Upper lobe of right lung (tissue), 1 donor: Measurements from ENCODE around the gene EDN2. TPM values are rescaled to one million over a fixed set of nuclear protein-coding genes. Genes with fewer than 3 reads are reported as not detected.

Experiments used
- ATAC-seq: fragments of 200-7000 bp; cut with Tn5 transposase; one replicate; pipeline ENCODE4 v1.9.1; 2020; ENCODE audit warnings: mild to moderate bottlenecking, moderate library complexity
- DNase-seq: peaks from one replicate; pipeline ENCODE4 v3.0.0-alpha.2; 2020
- H3K27ac ChIP-seq: fragments of 200-600 bp; one replicate; pipeline ENCODE4 v1.8.0; 2022
- H3K27me3 ChIP-seq: fragments of 200-600 bp; one replicate; pipeline ENCODE4 v1.8.0; 2022; ENCODE audit warnings: mild to moderate bottlenecking
- H3K36me3 ChIP-seq: fragments of 200-600 bp; one replicate; pipeline ENCODE4 v1.8.0; 2022
- H3K4me1 ChIP-seq: fragments of 200-600 bp; one replicate; pipeline ENCODE4 v1.8.0; 2022
- H3K4me3 ChIP-seq: fragments of 200-600 bp; one replicate; pipeline ENCODE4 v1.8.0; 2022; ENCODE audit warnings: mild to moderate bottlenecking
- H3K9me3 ChIP-seq: fragments of 200-600 bp; one replicate; pipeline ENCODE4 v1.8.0; 2022
- intact Hi-C: fragments of 100-400 bp; cut with DNase I; formaldehyde crosslinking; loops from one replicate; pipeline ENCODE4 v1.11.0; 2022
- total RNA-seq: library from RNA; stranded (reverse); fragmentation: NEBNext Ultra II Directional; extraction: Animal tissue kit (Norgen Biotek cat#: 25700); gene quantifications from one replicate; pipeline ENCODE4 v1.2.1, GENCODE V29; 2021
- TF ChIP-seq, protein P1 (sequence below): fragments of 200-600 bp; IDR thresholded peaks from one replicate; pipeline ENCODE4 v1.8.0; 2022; ENCODE audit warnings: antibody characterized with exemption
- donor health status: DM: no; HTN: yes; CAD: no; lungs with severe emphysema.

EDN2 gene
- total RNA-seq, 1 donor from 2014 or later = not detected

DNA sequence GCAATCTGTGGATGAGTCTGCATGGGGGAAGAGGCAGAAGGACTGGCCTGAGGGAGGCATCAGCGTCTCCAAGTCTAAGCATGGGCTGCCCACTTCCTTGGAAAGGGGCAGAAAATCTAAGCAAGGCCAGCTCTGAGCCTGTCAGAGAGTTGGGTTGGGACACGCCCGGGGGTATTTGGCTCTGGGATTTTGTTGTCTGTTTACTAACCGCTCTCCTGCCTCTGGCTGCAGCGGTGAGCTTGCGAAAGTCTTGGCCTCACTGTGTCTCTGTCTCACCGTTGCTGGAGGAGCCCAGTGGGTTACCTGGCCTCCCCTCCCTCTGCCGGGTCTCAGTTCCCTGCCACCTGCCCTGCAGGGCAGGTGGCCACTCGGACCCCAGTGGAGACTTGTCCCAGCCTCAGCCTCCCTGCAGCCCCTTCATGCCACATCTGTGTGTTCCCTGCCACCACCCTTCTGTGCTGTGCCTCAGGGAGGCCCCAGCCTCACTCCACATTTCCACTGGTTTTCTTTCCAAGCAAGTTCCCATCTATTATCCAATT is 33.7 kb downstream of the EDN2 start:
- DNase-seq = no peak
- Histone ChIP-seq H3K36me3 (no peaks in the 10 kb centered on the region), H3K27ac (no peak overlapping the region), H3K9me3 (no peaks in the 10 kb centered on the region), H3K27me3 (no peaks in the 10 kb centered on the region), H3K4me3 (no peak overlapping the region), H3K4me1 (no peaks in the 10 kb centered on the region)
- intact Hi-C loops = no loop called here
- ATAC-seq = no peak
- TF ChIP-seq, protein P1, sequence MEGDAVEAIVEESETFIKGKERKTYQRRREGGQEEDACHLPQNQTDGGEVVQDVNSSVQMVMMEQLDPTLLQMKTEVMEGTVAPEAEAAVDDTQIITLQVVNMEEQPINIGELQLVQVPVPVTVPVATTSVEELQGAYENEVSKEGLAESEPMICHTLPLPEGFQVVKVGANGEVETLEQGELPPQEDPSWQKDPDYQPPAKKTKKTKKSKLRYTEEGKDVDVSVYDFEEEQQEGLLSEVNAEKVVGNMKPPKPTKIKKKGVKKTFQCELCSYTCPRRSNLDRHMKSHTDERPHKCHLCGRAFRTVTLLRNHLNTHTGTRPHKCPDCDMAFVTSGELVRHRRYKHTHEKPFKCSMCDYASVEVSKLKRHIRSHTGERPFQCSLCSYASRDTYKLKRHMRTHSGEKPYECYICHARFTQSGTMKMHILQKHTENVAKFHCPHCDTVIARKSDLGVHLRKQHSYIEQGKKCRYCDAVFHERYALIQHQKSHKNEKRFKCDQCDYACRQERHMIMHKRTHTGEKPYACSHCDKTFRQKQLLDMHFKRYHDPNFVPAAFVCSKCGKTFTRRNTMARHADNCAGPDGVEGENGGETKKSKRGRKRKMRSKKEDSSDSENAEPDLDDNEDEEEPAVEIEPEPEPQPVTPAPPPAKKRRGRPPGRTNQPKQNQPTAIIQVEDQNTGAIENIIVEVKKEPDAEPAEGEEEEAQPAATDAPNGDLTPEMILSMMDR = no peak

DNA sequence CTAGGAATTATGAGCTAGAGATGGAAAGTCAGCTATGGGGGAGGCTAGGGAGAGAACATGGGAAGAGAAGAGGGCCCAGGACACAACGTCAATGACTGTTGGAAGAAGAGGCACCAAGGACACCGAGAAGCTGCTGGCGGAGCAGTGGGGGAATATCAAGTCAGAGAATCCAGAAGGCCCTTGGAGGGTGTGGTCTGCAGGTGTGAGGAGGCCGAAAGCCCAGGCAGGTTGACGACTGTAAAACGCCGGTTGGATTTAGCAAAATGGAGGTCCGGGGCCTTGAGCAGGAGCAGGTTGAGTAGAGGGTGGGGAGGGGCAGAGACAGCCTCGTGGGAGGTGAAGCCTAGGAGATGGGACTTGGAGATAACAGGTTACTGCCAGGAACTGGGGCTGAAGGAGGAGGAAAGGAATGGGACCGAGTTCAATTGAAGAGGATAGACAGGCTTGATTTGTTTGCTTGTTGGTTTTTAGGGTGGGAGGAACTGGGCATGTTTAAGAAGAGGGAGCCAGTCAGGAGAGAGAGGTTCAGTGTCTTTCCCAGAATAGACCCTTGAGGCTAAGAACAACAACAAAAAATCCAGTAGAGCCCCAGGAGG is 35.1 kb downstream of the EDN2 start:
- Histone ChIP-seq H3K27me3 (no peaks in the 10 kb centered on the region), H3K9me3 (peaks cover 3% of the 10 kb centered on the region), H3K27ac (no peak overlapping the region), H3K4me1 (no peaks in the 10 kb centered on the region), H3K4me3 (no peak overlapping the region), H3K36me3 (no peaks in the 10 kb centered on the region)
- TF ChIP-seq, protein P1 = no peak
- intact Hi-C loops = no loop called here
- DNase-seq = no peak
- no peak for ATAC-seq

DNA sequence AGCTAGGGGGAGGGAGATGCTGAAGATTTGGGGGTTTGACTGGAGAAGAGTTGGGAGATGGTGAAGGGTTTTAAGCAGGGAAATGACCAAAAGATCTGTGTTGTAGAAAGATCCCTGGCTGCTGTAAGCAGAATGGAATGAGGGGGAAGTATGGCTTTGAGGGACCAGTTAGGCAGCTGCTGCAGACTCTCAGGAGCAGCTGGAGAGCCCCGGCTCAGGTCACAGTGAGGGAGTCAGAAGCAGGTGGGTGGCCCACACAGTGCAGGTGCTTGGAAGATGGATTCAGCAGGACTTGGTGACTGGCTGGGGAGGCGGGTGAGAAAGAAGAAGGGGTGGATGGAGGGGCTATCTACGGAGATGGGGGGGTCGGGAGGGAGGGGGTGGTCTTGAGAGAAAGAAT is 35.7 kb downstream of the EDN2 start:
- H3K27ac ChIP-seq = no peak overlapping the region
- H3K4me1 ChIP-seq = no peaks in the 10 kb centered on the region
- H3K36me3 ChIP-seq = no peaks in the 10 kb centered on the region
- intact Hi-C loops = no loop called here
- ATAC-seq = no peak
- no peak overlapping the region for H3K4me3 ChIP-seq
- H3K27me3 ChIP-seq = no peaks in the 10 kb centered on the region
- TF ChIP-seq, protein P1 = no peak
- peaks cover 6% of the 10 kb centered on the region for H3K9me3 ChIP-seq
- no peak for DNase-seq

DNA sequence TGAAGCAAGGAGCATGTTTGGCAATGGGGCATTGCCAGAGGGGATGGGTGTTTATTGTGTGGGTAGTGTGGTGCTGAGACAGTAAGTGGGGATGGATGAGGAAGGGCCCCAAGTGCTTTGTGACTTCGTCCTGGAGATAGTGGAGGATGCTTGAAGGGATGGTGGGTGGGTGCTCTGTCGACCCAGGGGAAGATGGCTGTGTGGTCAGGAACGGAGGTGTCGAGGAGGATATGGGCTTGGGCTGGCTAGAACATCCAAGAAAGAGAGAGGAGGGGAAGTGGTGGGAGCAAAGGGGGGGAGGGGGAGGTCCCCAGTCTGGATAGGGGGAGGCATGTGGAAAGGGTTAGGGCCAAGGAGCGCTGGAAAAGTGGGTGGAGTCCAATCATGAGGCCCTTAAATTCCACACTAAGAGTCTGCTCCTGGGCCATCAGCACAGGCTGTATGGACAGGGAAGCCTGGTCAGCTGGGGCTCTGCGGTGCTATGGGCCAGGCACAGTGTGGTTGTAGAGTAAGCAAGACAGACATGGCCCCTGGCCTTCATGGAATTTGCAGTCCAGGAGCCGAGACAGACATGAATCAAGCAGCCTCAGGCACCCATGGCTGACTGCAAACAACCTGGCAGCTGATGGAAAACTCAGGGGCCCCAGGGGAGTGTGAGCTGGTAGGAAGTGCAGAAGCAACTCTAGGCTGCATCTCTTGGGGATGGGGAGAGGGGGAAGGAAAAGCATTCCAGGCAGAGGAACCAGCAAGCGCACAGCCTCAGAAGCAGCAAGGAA is 36.3 kb downstream of the EDN2 start:
- Histone ChIP-seq H3K27ac (no peak overlapping the region), H3K4me3 (no peak overlapping the region), H3K9me3 (peaks cover 6% of the 10 kb centered on the region), H3K36me3 (no peaks in the 10 kb centered on the region), H3K4me1 (no peaks in the 10 kb centered on the region), H3K27me3 (no peaks in the 10 kb centered on the region)
- TF ChIP-seq, protein P1 = no peak
- intact Hi-C loops = no loop called here
- ATAC-seq (no peak), DNase-seq (no peak)

DNA sequence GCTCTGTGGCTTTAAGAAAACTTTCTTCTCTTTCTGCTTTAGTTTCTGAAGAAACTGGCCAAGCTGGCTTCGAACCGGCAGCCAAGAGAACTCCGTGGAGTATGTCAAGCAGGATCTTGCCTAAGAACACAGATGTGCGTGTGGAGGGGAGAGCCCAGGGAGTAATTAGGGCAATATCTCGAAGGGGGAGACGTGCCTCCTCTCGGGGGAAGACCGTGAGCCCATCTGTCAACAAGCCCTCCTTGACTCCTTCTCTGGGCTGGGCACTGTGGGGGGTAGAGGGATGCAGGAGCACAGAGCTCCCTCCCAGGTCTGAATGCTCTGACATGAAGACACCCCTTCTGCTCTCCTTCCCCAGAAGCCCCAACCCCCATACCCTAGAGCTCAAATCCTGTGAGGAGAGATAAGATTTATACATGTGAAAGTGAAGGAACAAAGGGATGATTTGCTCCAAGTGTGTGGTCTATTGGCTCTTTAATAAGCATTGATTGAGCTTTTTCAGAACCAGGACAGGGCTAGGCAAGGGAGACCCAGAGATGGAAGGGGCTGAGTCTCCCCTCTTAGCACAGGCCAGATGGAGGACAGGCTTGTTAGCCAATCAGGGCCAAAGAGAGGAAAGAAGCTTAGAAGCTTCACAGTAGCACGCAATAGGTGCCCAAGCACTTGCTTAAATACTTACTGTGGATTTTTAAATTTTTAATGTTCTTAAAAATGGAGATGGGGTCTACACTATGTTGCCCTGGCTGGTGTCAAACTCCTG is 37.5 kb downstream of the EDN2 start:
- no peak overlapping the region for H3K27ac ChIP-seq
- intact Hi-C loops = no loop called here
- TF ChIP-seq, protein P1 = no peak
- ATAC-seq (no peak), DNase-seq (no peak)
- H3K4me1 ChIP-seq = no peaks in the 10 kb centered on the region
- H3K27me3 ChIP-seq = no peaks in the 10 kb centered on the region
- peaks cover 6% of the 10 kb centered on the region for H3K9me3 ChIP-seq
- H3K4me3 ChIP-seq = no peak overlapping the region
- no peaks in the 10 kb centered on the region for H3K36me3 ChIP-seq
